ENCODE data around the gene CMIP. TPM values are rescaled to one million over a fixed set of nuclear protein-coding genes. Genes with fewer than 3 reads are reported as not detected.
A peak's percentile ranks its signal among the peaks of the same experiment; 100 is the strongest.

The CMIP gene
- total RNA-seq, 1 donor from 2014 or later, result 6.6 TPM

DNA sequence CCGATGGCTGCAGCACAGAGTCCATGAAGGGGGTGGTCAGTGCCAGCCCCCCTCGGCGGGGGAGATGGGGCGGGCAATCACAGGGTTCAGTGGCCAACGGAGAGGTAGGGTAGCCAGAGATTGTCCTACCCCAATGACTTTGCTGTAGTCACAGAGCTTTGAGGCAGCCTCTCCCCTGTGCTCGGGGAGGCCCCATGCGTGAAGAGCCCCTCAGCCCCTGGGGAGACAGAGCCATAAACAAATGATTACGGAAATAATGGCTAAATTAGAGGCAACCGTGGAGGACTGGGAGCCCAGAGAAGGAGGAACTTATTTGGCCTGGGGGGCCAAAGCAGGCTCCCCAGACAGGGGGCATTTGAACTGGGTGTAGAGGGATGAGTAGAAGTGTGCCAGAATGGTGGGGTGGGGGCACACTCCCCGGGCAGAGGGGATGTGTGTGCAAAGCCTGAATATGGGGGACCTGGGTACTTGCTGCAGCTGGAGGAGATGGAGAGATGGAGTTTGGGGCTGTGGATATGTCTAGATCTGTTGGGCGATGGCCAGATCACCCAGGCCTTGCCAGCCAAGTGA lies 164.8 kb downstream of the CMIP start:
- Histone ChIP-seq H4K20me1 (ENCODE audit: low read depth) (peaks cover 65% of the 10 kb centered on the region), H3F3A (ENCODE audit: low read depth) (no peaks in the 10 kb centered on the region), H3K9ac (no peak overlapping the region), H3K27me3 (no peaks in the 10 kb centered on the region), H3K4me3 (no peak overlapping the region), H3K79me2 (ENCODE audit: low read depth) (no peaks in the 10 kb centered on the region), H3K36me3 (no peaks in the 10 kb centered on the region), H3K9me3 (ENCODE audit: low read depth) (no peaks in the 10 kb centered on the region), H2AFZ (replicated peaks) (no peak overlapping the region), H3K27ac (no peak overlapping the region), H3K4me1 (peaks cover 7% of the 10 kb centered on the region), H3K4me2 (no peak overlapping the region)
- Mint-ChIP-seq H3K27me3 (ENCODE audit: insufficient read depth, low read depth) (no peaks in the 10 kb centered on the region), H3K27ac (peak overlapping the region; percentile 84), H3K4me3 (no peak overlapping the region), H3K4me1 (peaks cover 55% of the 10 kb centered on the region), H3K36me3 (peaks cover 4% of the 10 kb centered on the region), H3K9me3 (no peaks in the 10 kb centered on the region)
- DNase-seq (ENCODE audit: low spot score), result no peak
- TF ChIP-seq EZH2 (IDR thresholded peaks at IDR 0.05), result no peak
- no peak for TF ChIP-seq EZH2phosphoT487 (IDR thresholded peaks at IDR 0.05)
- TF ChIP-seq, protein P1, sequence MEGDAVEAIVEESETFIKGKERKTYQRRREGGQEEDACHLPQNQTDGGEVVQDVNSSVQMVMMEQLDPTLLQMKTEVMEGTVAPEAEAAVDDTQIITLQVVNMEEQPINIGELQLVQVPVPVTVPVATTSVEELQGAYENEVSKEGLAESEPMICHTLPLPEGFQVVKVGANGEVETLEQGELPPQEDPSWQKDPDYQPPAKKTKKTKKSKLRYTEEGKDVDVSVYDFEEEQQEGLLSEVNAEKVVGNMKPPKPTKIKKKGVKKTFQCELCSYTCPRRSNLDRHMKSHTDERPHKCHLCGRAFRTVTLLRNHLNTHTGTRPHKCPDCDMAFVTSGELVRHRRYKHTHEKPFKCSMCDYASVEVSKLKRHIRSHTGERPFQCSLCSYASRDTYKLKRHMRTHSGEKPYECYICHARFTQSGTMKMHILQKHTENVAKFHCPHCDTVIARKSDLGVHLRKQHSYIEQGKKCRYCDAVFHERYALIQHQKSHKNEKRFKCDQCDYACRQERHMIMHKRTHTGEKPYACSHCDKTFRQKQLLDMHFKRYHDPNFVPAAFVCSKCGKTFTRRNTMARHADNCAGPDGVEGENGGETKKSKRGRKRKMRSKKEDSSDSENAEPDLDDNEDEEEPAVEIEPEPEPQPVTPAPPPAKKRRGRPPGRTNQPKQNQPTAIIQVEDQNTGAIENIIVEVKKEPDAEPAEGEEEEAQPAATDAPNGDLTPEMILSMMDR (IDR thresholded peaks at IDR 0.05), result no peak

DNA sequence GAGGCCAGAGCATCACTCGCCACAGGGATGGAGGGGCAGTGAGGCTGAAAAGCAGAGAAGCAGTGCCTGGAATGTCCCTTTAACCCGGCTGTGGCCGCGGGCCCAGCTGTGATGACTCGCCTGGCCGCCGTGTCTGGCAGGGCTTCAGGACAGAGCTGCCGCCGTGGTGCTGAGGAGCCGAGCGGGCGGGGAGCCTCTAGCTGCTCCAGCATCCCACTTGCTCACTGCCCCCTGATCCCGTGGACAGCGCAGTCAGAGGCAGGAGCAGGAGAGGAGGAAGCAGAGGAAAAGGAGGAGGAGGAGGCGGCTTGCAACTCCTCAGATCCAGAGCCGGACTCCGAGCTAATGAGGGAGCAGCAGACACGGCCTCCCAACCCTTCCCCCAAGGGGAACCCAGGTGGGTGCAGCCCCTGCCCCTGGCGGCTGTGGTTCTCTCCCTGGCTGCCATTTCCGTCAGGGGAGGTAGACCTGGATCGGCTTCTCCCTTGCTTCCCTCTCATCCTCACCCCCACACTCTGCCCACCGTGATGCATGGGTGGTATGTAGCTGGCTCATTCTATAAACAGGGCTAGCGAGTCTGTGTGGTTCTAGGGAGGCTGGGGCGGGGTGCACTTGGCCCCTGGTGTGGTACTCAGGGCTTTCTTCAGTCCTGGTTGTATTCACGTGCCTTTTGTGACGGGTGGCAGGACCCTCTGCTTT lies 165.7 kb downstream of the CMIP start:
- no peak overlapping the region for H3K4me2 ChIP-seq
- Mint-ChIP-seq H3K9me3 (no peaks in the 10 kb centered on the region), H3K4me1 (peaks cover 52% of the 10 kb centered on the region), H3K4me3 (no peak overlapping the region), H3K27me3 (ENCODE audit: insufficient read depth, low read depth) (no peaks in the 10 kb centered on the region), H3K36me3 (peaks cover 4% of the 10 kb centered on the region), H3K27ac (no peak overlapping the region)
- TF ChIP-seq, protein P1 (IDR thresholded peaks at IDR 0.05), result no peak
- TF ChIP-seq EZH2 (IDR thresholded peaks at IDR 0.05) (no peak), EZH2phosphoT487 (IDR thresholded peaks at IDR 0.05) (no peak)
- no peak overlapping the region for H3K27ac ChIP-seq
- no peaks in the 10 kb centered on the region for H3F3A ChIP-seq (ENCODE audit: low read depth)
- no peaks in the 10 kb centered on the region for H3K9me3 ChIP-seq (ENCODE audit: low read depth)
- H3K27me3 ChIP-seq, result no peaks in the 10 kb centered on the region
- no peak overlapping the region for H3K4me3 ChIP-seq
- H3K79me2 ChIP-seq (ENCODE audit: low read depth), result no peaks in the 10 kb centered on the region
- DNase-seq (ENCODE audit: low spot score), result no peak
- no peak overlapping the region for H3K9ac ChIP-seq
- H4K20me1 ChIP-seq (ENCODE audit: low read depth), result peaks cover 60% of the 10 kb centered on the region
- H2AFZ ChIP-seq (replicated peaks), result no peak overlapping the region
- peaks cover 7% of the 10 kb centered on the region for H3K4me1 ChIP-seq
- H3K36me3 ChIP-seq, result no peaks in the 10 kb centered on the region

DNA sequence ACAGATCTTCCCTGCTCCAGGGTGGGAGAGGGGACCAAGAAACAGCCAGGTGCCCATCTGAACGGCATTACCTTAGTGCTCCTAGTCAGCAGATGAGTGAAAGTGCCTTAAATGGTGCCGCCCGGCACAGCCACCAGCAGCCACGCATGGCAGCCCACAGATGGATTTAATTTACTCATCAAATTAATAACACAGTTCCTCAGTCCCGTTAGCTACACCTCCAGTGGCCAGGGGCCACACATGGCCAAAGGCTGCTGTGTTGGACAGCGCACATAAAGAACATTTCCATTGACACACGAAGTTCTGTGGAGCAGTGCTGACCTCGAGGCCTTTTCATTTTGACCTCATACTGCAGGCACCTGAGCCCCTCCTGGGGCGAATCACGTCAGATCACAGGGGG lies 166.3 kb downstream of the CMIP start:
- H4K20me1 ChIP-seq (ENCODE audit: low read depth), result peaks cover 54% of the 10 kb centered on the region

More for the DNA sequence above, 166.3 kb downstream of the CMIP start:
- Histone ChIP-seq H3K4me1 (peaks cover 7% of the 10 kb centered on the region), H3K4me3 (no peak overlapping the region), H3K27ac (no peak overlapping the region), H3K9ac (no peak overlapping the region), H2AFZ (replicated peaks) (no peak overlapping the region), H3K27me3 (no peaks in the 10 kb centered on the region), H3K4me2 (no peak overlapping the region), H3K79me2 (ENCODE audit: low read depth) (no peaks in the 10 kb centered on the region), H3K36me3 (no peaks in the 10 kb centered on the region), H3K9me3 (ENCODE audit: low read depth) (no peaks in the 10 kb centered on the region), H3F3A (ENCODE audit: low read depth) (no peaks in the 10 kb centered on the region)
- peaks cover 4% of the 10 kb centered on the region for H3K36me3 Mint-ChIP-seq
- H3K27me3 Mint-ChIP-seq (ENCODE audit: insufficient read depth, low read depth), result no peaks in the 10 kb centered on the region
- H3K27ac Mint-ChIP-seq, result no peak overlapping the region
- no peak overlapping the region for H3K4me3 Mint-ChIP-seq
- no peak for TF ChIP-seq EZH2 (IDR thresholded peaks at IDR 0.05)
- TF ChIP-seq, protein P1 (IDR thresholded peaks at IDR 0.05), result no peak
- TF ChIP-seq EZH2phosphoT487 (IDR thresholded peaks at IDR 0.05), result no peak
- DNase-seq (ENCODE audit: low spot score), result no peak
- H3K4me1 Mint-ChIP-seq, result peaks cover 46% of the 10 kb centered on the region
- H3K9me3 Mint-ChIP-seq, result no peaks in the 10 kb centered on the region

Measured in neural progenitor cell (in vitro differentiated cells).